Measurements from ENCODE around the gene NCKAP5L. TPM values are rescaled to one million over a fixed set of nuclear protein-coding genes. Genes with fewer than 3 reads are reported as not detected.

Gene NCKAP5L
- total RNA-seq, 6 donors from 2014 or later, result 21.1 to 58.9 (median 30.8) TPM

DNA sequence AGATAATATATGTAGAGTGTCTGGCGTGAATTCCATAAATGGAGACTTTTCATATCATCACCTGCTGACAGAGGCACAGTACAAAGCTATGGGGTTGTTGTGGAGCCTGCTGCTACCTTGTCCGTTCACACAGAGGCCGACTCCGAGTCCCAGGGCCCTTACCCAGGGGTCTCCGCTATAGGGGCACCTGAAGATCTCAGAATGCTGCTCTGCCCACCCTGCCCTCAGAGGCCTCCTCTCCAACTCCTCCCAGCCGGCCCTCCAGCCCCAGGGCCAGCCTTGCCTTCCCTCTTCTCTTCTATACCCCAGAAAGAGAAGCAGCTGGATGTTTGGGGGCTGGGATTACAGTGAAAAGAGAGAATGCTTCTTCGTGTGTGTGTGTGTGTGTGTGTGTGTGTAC, 21.3 kb downstream of the NCKAP5L start:
- 88 to 96% methylated on average over 7 of the region's 7 CpGs for WGBS, 2 donors
- H3K27ac ChIP-seq, result no peak overlapping the region
- no peaks in the 10 kb centered on the region for H3K9me3 ChIP-seq
- no peak for TF ChIP-seq CTCF (IDR thresholded peaks at IDR 0.05)
- TF ChIP-seq POLR2A (IDR thresholded peaks at IDR 0.05), result no peak
- H3K4me1 ChIP-seq, result peaks cover 22 to 36% (median 24%) of the 10 kb centered on the region in 4 donors
- no peak for DNase-seq
- H3K27me3 ChIP-seq, result no peaks in the 10 kb centered on the region
- no peak for ATAC-seq (ENCODE audit: low FRiP score in 2 of 2)
- H3K4me3 ChIP-seq, result no peak overlapping the region
- peaks cover 0 to 42% (median 34%) of the 10 kb centered on the region in 4 donors for H3K36me3 ChIP-seq

DNA sequence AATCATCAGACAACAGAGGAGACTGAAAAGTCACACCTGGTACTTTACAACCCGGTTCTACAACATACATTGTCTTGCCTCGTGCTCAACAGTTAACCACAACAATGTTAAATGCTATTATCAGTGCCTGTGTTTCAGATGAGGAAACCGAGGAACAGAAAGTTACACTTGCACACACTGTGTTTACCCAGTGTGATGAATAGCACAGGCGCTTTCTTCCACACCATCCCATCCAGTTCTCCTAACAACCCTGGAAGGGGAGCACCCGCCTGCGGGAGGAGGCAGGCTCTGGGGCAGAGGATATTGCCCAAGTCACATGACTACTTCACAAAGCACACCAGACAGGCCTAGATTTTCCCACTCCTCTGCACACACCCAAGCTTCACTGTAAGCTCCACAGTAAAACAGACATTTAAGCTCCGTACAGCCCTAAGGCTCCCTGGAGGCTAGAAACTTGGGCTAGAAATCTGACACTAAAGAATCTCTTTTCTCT, 21.8 kb downstream of the NCKAP5L start:
- H3K4me3 ChIP-seq, result no peak overlapping the region
- ATAC-seq (ENCODE audit: low FRiP score in 2 of 2) (no peak), DNase-seq (no peak)
- H3K4me1 ChIP-seq, result peaks cover 22 to 36% (median 24%) of the 10 kb centered on the region in 4 donors
- H3K27me3 ChIP-seq, result no peaks in the 10 kb centered on the region
- peaks cover 0 to 47% (median 39%) of the 10 kb centered on the region in 4 donors for H3K36me3 ChIP-seq
- H3K9me3 ChIP-seq, result no peaks in the 10 kb centered on the region
- WGBS, 2 donors, result 85 to 86% methylated on average over 7 of the region's 7 CpGs
- TF ChIP-seq EP300 (IDR thresholded peaks at IDR 0.05) (no peak), POLR2AphosphoS5 (IDR thresholded peaks at IDR 0.05) (no peak), POLR2A (IDR thresholded peaks at IDR 0.05) (no peak), CTCF (IDR thresholded peaks at IDR 0.05) (no peak)
- no peak overlapping the region for H3K27ac ChIP-seq

- WGBS, 2 donors, result 94% methylated on average over 5 of the region's 5 CpGs
- no peak overlapping the region for H3K4me3 ChIP-seq
- no peaks in the 10 kb centered on the region for H3K9me3 ChIP-seq
- no peak for TF ChIP-seq POLR2AphosphoS5 (IDR thresholded peaks at IDR 0.05)
- TF ChIP-seq POLR2A (IDR thresholded peaks at IDR 0.05), result no peak
- no peak for TF ChIP-seq EP300 (IDR thresholded peaks at IDR 0.05)
- TF ChIP-seq CTCF (IDR thresholded peaks at IDR 0.05), result no peak
- peaks cover 22 to 29% (median 23%) of the 10 kb centered on the region in 4 donors for H3K4me1 ChIP-seq
- DNase-seq, result no peak
- ATAC-seq (ENCODE audit: low FRiP score in 2 of 2), result no peak
- H3K36me3 ChIP-seq, result peaks cover 0 to 57% (median 48%) of the 10 kb centered on the region in 4 donors
- H3K27ac ChIP-seq, result no peak overlapping the region
- H3K27me3 ChIP-seq, result no peaks in the 10 kb centered on the region
Measured at GRCh38 chr12:49805409-49805808, 22.8 kb downstream of the NCKAP5L start.

GRCh38 chr12:49804821-49805220, 23.4 kb downstream of the NCKAP5L start:
- Histone ChIP-seq H3K27ac (no peak overlapping the region), H3K36me3 (peaks cover 0 to 62% (median 53%) of the 10 kb centered on the region in 4 donors), H3K4me3 (no peak overlapping the region), H3K9me3 (no peaks in the 10 kb centered on the region), H3K4me1 (peaks cover 16 to 23% (median 18%) of the 10 kb centered on the region in 4 donors), H3K27me3 (no peaks in the 10 kb centered on the region)
- DNase-seq (no peak), ATAC-seq (ENCODE audit: low FRiP score in 2 of 2) (no peak)
- TF ChIP-seq POLR2AphosphoS5 (IDR thresholded peaks at IDR 0.05) (no peak), CTCF (IDR thresholded peaks at IDR 0.05) (no peak), EP300 (IDR thresholded peaks at IDR 0.05) (no peak), POLR2A (IDR thresholded peaks at IDR 0.05) (no peak)
- 88 to 95% methylated on average over 10 of the region's 10 CpGs for WGBS, 2 donors
